Lower lobe of right lung (tissue), 2 donors: ENCODE results near the gene HOXC5. TPM values are rescaled to one million over a fixed set of nuclear protein-coding genes. Genes with fewer than 3 reads are reported as not detected.
"Not testable (repeated sequence)": the region's sequence is repeated elsewhere in the genome, so short reads cannot be mapped to it uniquely, and the experiment has no call there.

Source experiments
- ATAC-seq, 2 donors: fragments of 200-7000 bp; cut with Tn5 transposase; one replicate each; pipeline ENCODE4 v1.9.1; 2020 to 2022; ENCODE audit warnings: mild to moderate bottlenecking in 2 of 2, moderate library complexity in 2 of 2
- DNase-seq: peaks from one replicate; pipeline ENCODE4 v3.0.0-alpha.2; 2020
- H3K27ac ChIP-seq: fragments of 200-600 bp; one replicate; pipeline ENCODE4 v1.8.0; 2022
- H3K27me3 ChIP-seq: fragments of 200-600 bp; one replicate; pipeline ENCODE4 v1.8.0; 2022; ENCODE audit warnings: low read depth
- H3K36me3 ChIP-seq: fragments of 200-600 bp; one replicate; pipeline ENCODE4 v1.8.0; 2022; ENCODE audit warnings: mild to moderate bottlenecking
- H3K4me1 ChIP-seq: fragments of 200-600 bp; one replicate; pipeline ENCODE4 v1.8.0; 2022
- H3K4me3 ChIP-seq: fragments of 200-600 bp; one replicate; pipeline ENCODE4 v1.8.0; 2022; ENCODE audit warnings: mild to moderate bottlenecking
- H3K9me3 ChIP-seq: fragments of 200-600 bp; one replicate; pipeline ENCODE4 v1.8.0; 2022
- CTCF ChIP-seq: fragments of 200-600 bp; IDR thresholded peaks from one replicate; pipeline ENCODE4 v1.8.0; 2022; ENCODE audit warnings: antibody characterized with exemption, mild to moderate bottlenecking
- intact Hi-C: fragments of 100-400 bp; cut with DNase I; formaldehyde crosslinking; loops from one replicate; pipeline ENCODE4 v1.11.0; 2022
- microRNA-seq: library from miRNA; unstranded; fragments of <30 nt; microRNA quantifications from one replicate; pipeline ENCODE4 v1.2.0, GENCODE V29; 2020; ENCODE audit warnings: borderline number of aligned reads
- total RNA-seq: library from RNA; stranded (reverse); fragmentation: NEBNext Ultra II Directional; extraction: Animal tissue kit (Norgen Biotek cat#: 25700); gene quantifications from one replicate; pipeline ENCODE4 v1.2.1, GENCODE V29; 2021
- donor health status: DM: no; HTN: yes; CAD: no; lungs with severe emphysema.

Gene HOXC5
- total RNA-seq, 1 donor from 2014 or later: not detected

GRCh38 chr12:54081053-54081514 is 48.2 kb downstream of the HOXC5 start:
- intact Hi-C loops, ATAC-seq, H3K4me1 ChIP-seq: not testable (repeated sequence)

GRCh38 chr12:54081581-54082396 is 48.9 kb downstream of the HOXC5 start:
- intact Hi-C loops, H3K36me3 ChIP-seq, H3K4me1 ChIP-seq, DNase-seq, H3K9me3 ChIP-seq, ATAC-seq, H3K27ac ChIP-seq: not testable (repeated sequence)
- H3K27me3 ChIP-seq: peaks cover 13% of the 10 kb centered on the region
- H3K4me3 ChIP-seq: peak overlapping the region; percentile 32

More at GRCh38 chr12:54081053-54081514, 48.2 kb downstream of the HOXC5 start:
- not testable (repeated sequence) for H3K9me3 ChIP-seq, H3K27ac ChIP-seq, H3K36me3 ChIP-seq, DNase-seq, H3K4me3 ChIP-seq
- H3K27me3 ChIP-seq: peaks cover 13% of the 10 kb centered on the region

DNA sequence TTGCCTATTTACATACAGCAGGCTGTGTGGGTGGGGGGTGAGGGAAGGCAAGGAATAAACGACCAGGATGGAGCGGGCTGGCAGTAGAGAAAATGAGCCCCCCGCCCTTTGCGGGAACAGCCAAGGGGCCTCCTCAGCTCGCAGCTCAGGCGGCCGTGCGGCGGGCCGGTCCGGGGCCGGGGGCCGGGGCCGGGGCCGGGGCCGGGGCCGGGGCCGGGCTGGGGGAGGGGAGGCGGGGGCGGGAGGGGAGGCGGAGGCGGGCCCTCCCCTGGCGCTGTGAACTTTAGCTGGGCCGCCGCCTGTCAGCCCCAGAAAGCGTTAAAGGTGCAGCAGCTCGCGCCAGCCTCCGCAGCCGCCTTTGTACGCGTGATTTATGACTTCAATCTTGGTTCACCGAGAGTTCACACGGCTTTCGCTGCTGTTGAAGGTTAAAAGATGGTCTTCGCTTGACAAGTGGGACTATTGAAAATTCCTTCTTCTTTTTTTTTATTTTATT is 49.6 kb downstream of the HOXC5 start:
- Histone ChIP-seq H3K4me3 (no peak overlapping the region), H3K9me3 (no peaks in the 10 kb centered on the region), H3K4me1 (no peaks in the 10 kb centered on the region), H3K36me3 (no peaks in the 10 kb centered on the region), H3K27me3 (peaks cover 13% of the 10 kb centered on the region), H3K27ac (no peak overlapping the region)
- ATAC-seq (no peak), DNase-seq (no peak)
- TF ChIP-seq CTCF: no peak
- intact Hi-C loops: no loop called here

Small RNA genes within 50 kb of the gene (microRNA-seq; reads per million reads assigned to microRNA genes)
- gene MIR196A2 (1.5 reads per million), gene MIR615 (3.0 reads per million)

Other genes starting within 250 kb of the HOXC5 start
- gene HOXC13, start 94.2 kb upstream of the HOXC5 start, total RNA-seq: not detected
- not detected for gene HOXC12, start 78.1 kb upstream of the HOXC5 start, total RNA-seq
- not detected for gene HOXC11, start 59.9 kb upstream of the HOXC5 start, total RNA-seq
- not detected for gene HOTAIR, start 58.1 kb upstream of the HOXC5 start, total RNA-seq
- gene HOXC10, start 47.9 kb upstream of the HOXC5 start, total RNA-seq: not detected
- gene HOXC9, start 32.9 kb upstream of the HOXC5 start, total RNA-seq: not detected
- gene HOXC8, start 24.1 kb upstream of the HOXC5 start, total RNA-seq: not detected
- 0.50 TPM for gene HOXC6, start 4.6 kb upstream of the HOXC5 start, total RNA-seq
- 0.47 TPM for gene HOXC4, start 20.8 kb downstream of the HOXC5 start, total RNA-seq
- gene SMUG1, start 155.9 kb downstream of the HOXC5 start, total RNA-seq: 29.4 TPM
- 50.1 TPM for gene CBX5, start 247.1 kb downstream of the HOXC5 start, total RNA-seq
- 598 TPM for gene HNRNPA1, start 247.7 kb downstream of the HOXC5 start, total RNA-seq